SK-N-SH (cell line): ENCODE measurements around the gene GLOD4. TPM values are rescaled to one million over a fixed set of nuclear protein-coding genes. Genes with fewer than 3 reads are reported as not detected.
"Not testable (repeated sequence)": the region's sequence is repeated elsewhere in the genome, so short reads cannot be mapped to it uniquely, and the experiment has no call there.

ENCODE experiments used
- CTCF ChIA-PET: fragments of 300-600, 350-600 bp; formaldehyde crosslinking; extraction: SDS; loops from one replicate; lab custom pipeline; 2021; lab: Yijun Ruan, JAX
- POLR2A ChIA-PET: fragments of 350-600 bp; sonication (Branson Sonifier 250); formaldehyde crosslinking; extraction: SDS; loops from one replicate; lab custom pipeline; 2020; ENCODE audit warnings: antibody characterized with exemption, inconsistent platforms; lab: Yijun Ruan, JAX
- DNase-seq: peaks from one replicate; pipeline ENCODE4 v3.0.0; 2012
- H2AFZ ChIP-seq: fragments of 200-600 bp; sonication (generic); 2 replicates; pipeline ENCODE4 v1.8.1; 2016; ENCODE audit warnings: antibody characterized with exemption, mild to moderate bottlenecking, low read depth
- H3F3A ChIP-seq: fragments of 200-600 bp; sonication (generic); replicated peaks from 2 replicates; pipeline ENCODE3; 2016; ENCODE audit warnings: antibody characterized with exemption, mild to moderate bottlenecking; ENCODE audit not compliant: insufficient read depth
- H3K27ac ChIP-seq, 2 experiments: fragments of 200-500 bp in 1 of 2; fragments of 200-600 bp in 1 of 2; sonication (Bioruptor generic) in 1 of 2; sonication (generic), shearing (Covaris generic) in 1 of 2; 2 replicates each; pipeline versions ENCODE4 v1.5.1 to v1.6.1; 2014 to 2016; ENCODE audit warnings: low read depth in 2 of 2, inconsistent platforms in 1 of 2, low read length in 1 of 2, mild to moderate bottlenecking in 1 of 2, mixed read lengths in 1 of 2
- H3K27me3 ChIP-seq: fragments of 200-600 bp; sonication (generic), shearing (Covaris generic); 2 replicates; pipeline ENCODE4 v1.6.1; 2016; ENCODE audit warnings: mixed run types; ENCODE audit not compliant: insufficient read depth
- H3K36me3 ChIP-seq, 2 experiments: fragments of 200-500 bp in 1 of 2; fragments of 200-600 bp in 1 of 2; sonication (Bioruptor generic) in 1 of 2; sonication (generic) in 1 of 2; replicated peaks in 1 of 2; 2 replicates each; pipeline versions ENCODE3 to v1.5.1; 2014 to 2016; ENCODE audit warnings: low read length in 1 of 2, mild to moderate bottlenecking in 1 of 2; ENCODE audit not compliant: insufficient read depth in 2 of 2, control insufficient read depth in 1 of 2
- H3K4me1 ChIP-seq, 2 experiments: fragments of 200-500 bp in 1 of 2; fragments of 200-600 bp in 1 of 2; sonication (Bioruptor generic) in 1 of 2; sonication (generic), shearing (Covaris generic) in 1 of 2; 2 replicates each; pipeline versions ENCODE4 v1.5.1 to v1.6.1; 2014 to 2016; ENCODE audit warnings: low read depth in 1 of 2, low read length in 1 of 2, mixed run types in 1 of 2; ENCODE audit not compliant: insufficient read depth in 2 of 2, control insufficient read depth in 1 of 2
- H3K4me2 ChIP-seq: fragments of 200-600 bp; sonication (generic), shearing (Covaris generic); 2 replicates; pipeline ENCODE4 v1.6.1; 2017; ENCODE audit warnings: mixed run types
- H3K4me3 ChIP-seq, 2 experiments: fragments of 200-500 bp in 1 of 2; fragments of 200-600 bp in 1 of 2; sonication (Bioruptor generic) in 1 of 2; sonication (generic), shearing (Covaris generic) in 1 of 2; 2 replicates each; pipeline versions ENCODE4 v1.5.1 to v1.8.1; 2014 to 2016; ENCODE audit warnings: low read depth in 2 of 2, inconsistent platforms in 1 of 2, low read length in 1 of 2, mild to moderate bottlenecking in 1 of 2, mixed read lengths in 1 of 2, moderate library complexity in 1 of 2
- H3K79me2 ChIP-seq: fragments of 200-600 bp; sonication (generic); 2 replicates; pipeline ENCODE4 v1.8.1; 2017; ENCODE audit warnings: mild to moderate bottlenecking; ENCODE audit not compliant: insufficient read depth
- H3K9ac ChIP-seq: fragments of 200-600 bp; sonication (generic); 2 replicates; pipeline ENCODE4 v1.6.1; 2017; ENCODE audit warnings: mixed run types
- H3K9me2 ChIP-seq: fragments of 200-600 bp; sonication (generic); 2 replicates; pipeline ENCODE4 v1.6.1; 2017; ENCODE audit warnings: mixed run types
- H3K9me3 ChIP-seq: fragments of 200-600 bp; sonication (generic); 2 replicates; pipeline ENCODE4 v1.6.1; 2017; ENCODE audit warnings: mixed run types, mild to moderate bottlenecking, moderate library complexity
- H4K20me1 ChIP-seq: fragments of 200-600 bp; sonication (generic); 2 replicates; pipeline ENCODE4 v1.6.1; 2017; ENCODE audit warnings: mild to moderate bottlenecking, mixed run types; ENCODE audit not compliant: insufficient read depth
- EP300 ChIP-seq, 2 experiments: IDR thresholded peaks; 2 replicates each; pipeline versions ENCODE4 v1.4.0 to v1.6.1; 2012; ENCODE audit warnings: borderline replicate concordance in 1 of 2, low read depth in 1 of 2, low read length in 1 of 2
- GABPA ChIP-seq: IDR thresholded peaks from 2 replicates; pipeline ENCODE4 v1.4.0; 2012; ENCODE audit warnings: low read depth, mild to moderate bottlenecking
- IRF3 ChIP-seq: fragments of 150-350 bp; IDR thresholded peaks from 2 replicates; pipeline ENCODE4 v1.6.1; 2016; ENCODE audit warnings: mild to moderate bottlenecking, low read depth, low read length
- MAX ChIP-seq: IDR thresholded peaks from 2 replicates; pipeline ENCODE4 v1.4.0; 2012; ENCODE audit warnings: low read depth
- MEF2A ChIP-seq: IDR thresholded peaks from 2 replicates; pipeline ENCODE4 v1.4.0; 2012; ENCODE audit warnings: low read depth, borderline replicate concordance
- MXI1 ChIP-seq: IDR thresholded peaks from 2 replicates; pipeline ENCODE4 v1.6.1; 2012; ENCODE audit warnings: mild to moderate bottlenecking, low read depth, low read length, improper control_type of control experiment
- RAD21 ChIP-seq: IDR thresholded peaks from 2 replicates; pipeline ENCODE4 v1.6.1; 2012; ENCODE audit warnings: mild to moderate bottlenecking, low read length
- TAF1 ChIP-seq: IDR thresholded peaks from 2 replicates; pipeline ENCODE4 v1.6.1; 2012; ENCODE audit warnings: low read depth, mild to moderate bottlenecking, low read length, moderate library complexity, borderline replicate concordance
- TCF12 ChIP-seq: IDR thresholded peaks from 2 replicates; pipeline ENCODE4 v1.4.0; 2012
- TEAD4 ChIP-seq: IDR thresholded peaks from 2 replicates; pipeline ENCODE4 v1.4.0; 2012; ENCODE audit warnings: mild to moderate bottlenecking, borderline replicate concordance; ENCODE audit not compliant: insufficient read depth
- USF2 ChIP-seq: fragments of 150-350 bp; IDR thresholded peaks from 2 replicates; pipeline ENCODE4 v1.6.1; 2017; ENCODE audit warnings: antibody characterized with exemption, low read length, low read depth, borderline replicate concordance
- WGBS: methylation state at CpG from one replicate; pipeline ENCODE4 v1.1.6; 2017; ENCODE audit warnings: low lambda C conversion rate; 5-methylcytosine and 5-hydroxymethylcytosine counted together
- polyA plus RNA-seq, 3 experiments: library from polyadenylated mRNA; depleted of rRNA; stranded (reverse); fragments of >200 nt; gene quantifications; 2 replicates each; pipeline ENCODE4 v1.2.3, GENCODE V29; 2012

Gene GLOD4
- polyA plus RNA-seq, 1 of the 3 experiments (the other 2 are of a cell fraction), result 34.3 TPM

GRCh38 chr17:760371-760770 lies 21.7 kb downstream of the GLOD4 start:
- H3K9me2 ChIP-seq, result no peaks in the 10 kb centered on the region
- no peak for TF ChIP-seq RAD21
- TF ChIP-seq TEAD4, result no peak
- TF ChIP-seq MEF2A, result no peak
- TF ChIP-seq, all 33 proteins: peak for 0
- H3K4me1 ChIP-seq, result no peaks in the 10 kb centered on the region
- CTCF ChIA-PET, result interaction anchor here (1.5 to 2.3 kb wide), 2 partner anchors 8 to 348 kb away, joined by 5 to 10 read pairs; no protein-coding TSS in a partner anchor
- no peaks in the 10 kb centered on the region for H3K79me2 ChIP-seq
- POLR2A ChIA-PET, result no interaction called here
- DNase-seq, result no peak
- H2AFZ ChIP-seq, result no peak overlapping the region
- WGBS, result 96% methylated on average over 8 of the region's 9 CpGs
- no peak overlapping the region for H3K4me2 ChIP-seq
- peaks cover 11% of the 10 kb centered on the region for H3F3A ChIP-seq
- H3K4me3 ChIP-seq, result no peak overlapping the region
- H3K27ac ChIP-seq, result no peak overlapping the region
- H4K20me1 ChIP-seq, result no peaks in the 10 kb centered on the region
- no peaks in the 10 kb centered on the region for H3K9me3 ChIP-seq
- H3K27me3 ChIP-seq, result no peaks in the 10 kb centered on the region
- no peak overlapping the region for H3K9ac ChIP-seq
- peaks cover 58 to 60% of the 10 kb centered on the region in 2 experiments for H3K36me3 ChIP-seq

GRCh38 chr17:759964-760363 lies 22.1 kb downstream of the GLOD4 start:
- H3K79me2 ChIP-seq, result no peaks in the 10 kb centered on the region
- DNase-seq, result no peak
- TF ChIP-seq TAF1 (no peak), GABPA (no peak), IRF3 (no peak), MAX (no peak), EP300 (IDR thresholded peaks at IDR 0.05; ENCODE audit: borderline replicate concordance in 1 of 2, low read depth in 1 of 2, low read length in 1 of 2) (no peak), MXI1 (no peak), TCF12 (no peak), USF2 (no peak), TEAD4 (no peak)
- H3K9me3 ChIP-seq, result no peaks in the 10 kb centered on the region
- peaks cover 54 to 60% of the 10 kb centered on the region in 2 experiments for H3K36me3 ChIP-seq
- H3K4me1 ChIP-seq, result no peaks in the 10 kb centered on the region
- H3K9ac ChIP-seq, result no peak overlapping the region
- H4K20me1 ChIP-seq, result no peaks in the 10 kb centered on the region
- H3K9me2 ChIP-seq, result no peaks in the 10 kb centered on the region
- H3K4me2 ChIP-seq, result no peak overlapping the region
- WGBS, result 88% methylated on average over 5 of the region's 5 CpGs
- H3K27me3 ChIP-seq, result no peaks in the 10 kb centered on the region
- H3K4me3 ChIP-seq, result no peak overlapping the region
- CTCF ChIA-PET, result no interaction called here
- H3K27ac ChIP-seq, result no peak overlapping the region
- no peak overlapping the region for H2AFZ ChIP-seq
- POLR2A ChIA-PET, result no interaction called here
- peaks cover 14% of the 10 kb centered on the region for H3F3A ChIP-seq

- CTCF ChIA-PET, result not testable (repeated sequence)
- POLR2A ChIA-PET, result interaction anchor here (0.7 kb wide), 1 partner anchor 81 kb away, joined by 3 read pairs; no protein-coding TSS in a partner anchor
- WGBS, result 91% methylated on average over 15 of the region's 15 CpGs
Observed at GRCh38 chr17:756010-756567, 26.0 kb downstream of the GLOD4 start.

GRCh38 chr17:755319-755961 lies 26.6 kb downstream of the GLOD4 start:
- not testable (repeated sequence) for H3K4me3 ChIP-seq, H3K9ac ChIP-seq, H3K9me2 ChIP-seq, H2AFZ ChIP-seq, DNase-seq, H4K20me1 ChIP-seq, H3K27me3 ChIP-seq, H3K4me2 ChIP-seq, H3K9me3 ChIP-seq, H3K27ac ChIP-seq
- H3K79me2 ChIP-seq, result peaks cover 14% of the 10 kb centered on the region; the same call in 1 of the 2 replicates
- H3F3A ChIP-seq, result peaks cover 25% of the 10 kb centered on the region
- H3K4me1 ChIP-seq, result peaks cover 2 to 16% of the 10 kb centered on the region in 2 experiments; a peak in 2 of 4 replicates
- CTCF ChIA-PET, result interaction anchor here (0.8 to 1.0 kb wide), 2 partner anchors 8 to 343 kb away, joined by 3 to 5 read pairs; no protein-coding TSS in a partner anchor
- peaks cover 27 to 36% of the 10 kb centered on the region in 2 experiments for H3K36me3 ChIP-seq
- 96% methylated on average over 9 of the region's 9 CpGs for WGBS
- POLR2A ChIA-PET, result interaction anchor here (0.7 kb wide), 1 partner anchor 82 kb away, joined by 3 read pairs; no protein-coding TSS in a partner anchor

More at GRCh38 chr17:756010-756567, 26.0 kb downstream of the GLOD4 start:
- H3K9ac ChIP-seq, H4K20me1 ChIP-seq, H3K9me3 ChIP-seq, H3K27ac ChIP-seq, H3K4me1 ChIP-seq, H3K4me3 ChIP-seq, DNase-seq, H3K4me2 ChIP-seq, H2AFZ ChIP-seq, H3K27me3 ChIP-seq, H3K79me2 ChIP-seq, H3K9me2 ChIP-seq: not testable (repeated sequence)
- Histone ChIP-seq H3F3A (peaks cover 25% of the 10 kb centered on the region), H3K36me3 (peaks cover 34 to 43% of the 10 kb centered on the region in 2 experiments)
